ENCODE measurements around the gene SLC10A3. TPM values are rescaled to one million over a fixed set of nuclear protein-coding genes. Genes with fewer than 3 reads are reported as not detected.

Gene SLC10A3
- total and polyA plus RNA-seq, 8 donors, result 13.3 to 26.8 (median 18.6) TPM

DNA sequence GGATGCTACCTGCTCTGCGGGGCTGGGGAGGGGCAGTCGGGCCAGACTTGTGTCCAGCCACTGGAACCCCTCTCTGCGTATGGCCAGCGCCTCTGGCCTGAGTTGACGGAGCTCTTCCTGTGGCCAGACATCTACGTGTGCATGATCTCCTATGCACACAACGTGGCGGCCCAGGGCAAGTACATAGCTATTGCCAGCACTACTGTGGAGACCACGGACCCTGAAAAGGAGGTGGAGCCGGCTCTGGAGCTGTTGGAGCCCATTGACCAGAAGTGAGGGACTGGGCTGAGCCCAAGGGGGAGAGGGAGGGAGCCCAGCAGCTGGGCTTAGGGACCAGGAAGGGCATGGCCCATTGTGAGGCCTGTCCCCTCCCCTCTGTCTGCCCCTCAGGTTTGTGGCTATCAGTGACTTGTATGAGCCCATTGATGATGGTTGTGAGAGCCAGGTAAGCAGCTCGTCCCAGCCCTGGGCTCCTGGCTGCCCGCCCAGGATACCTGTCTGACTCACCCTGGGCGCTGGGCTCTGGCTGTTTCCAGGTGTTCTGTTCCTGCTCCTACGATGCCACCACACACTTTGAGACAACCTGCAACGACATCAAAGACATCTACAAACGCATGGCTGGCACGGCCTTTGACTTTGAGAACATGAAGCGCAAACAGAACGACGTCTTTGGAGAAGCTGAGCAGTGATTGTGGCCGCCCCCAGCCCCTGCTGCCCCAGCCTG is 48.3 kb downstream of the SLC10A3 start:
- Histone ChIP-seq H3K27ac (no peak overlapping the region), H3K27me3 (no peaks in the 10 kb centered on the region), H3K4me1 (peaks cover 0 to 26% of the 10 kb centered on the region in 2 donors), H3K4me3 (no peak overlapping the region), H3K9me3 (no peaks in the 10 kb centered on the region), H3K36me3 (peaks cover 0 to 48% of the 10 kb centered on the region in 2 donors)
- TF ChIP-seq, protein P1, sequence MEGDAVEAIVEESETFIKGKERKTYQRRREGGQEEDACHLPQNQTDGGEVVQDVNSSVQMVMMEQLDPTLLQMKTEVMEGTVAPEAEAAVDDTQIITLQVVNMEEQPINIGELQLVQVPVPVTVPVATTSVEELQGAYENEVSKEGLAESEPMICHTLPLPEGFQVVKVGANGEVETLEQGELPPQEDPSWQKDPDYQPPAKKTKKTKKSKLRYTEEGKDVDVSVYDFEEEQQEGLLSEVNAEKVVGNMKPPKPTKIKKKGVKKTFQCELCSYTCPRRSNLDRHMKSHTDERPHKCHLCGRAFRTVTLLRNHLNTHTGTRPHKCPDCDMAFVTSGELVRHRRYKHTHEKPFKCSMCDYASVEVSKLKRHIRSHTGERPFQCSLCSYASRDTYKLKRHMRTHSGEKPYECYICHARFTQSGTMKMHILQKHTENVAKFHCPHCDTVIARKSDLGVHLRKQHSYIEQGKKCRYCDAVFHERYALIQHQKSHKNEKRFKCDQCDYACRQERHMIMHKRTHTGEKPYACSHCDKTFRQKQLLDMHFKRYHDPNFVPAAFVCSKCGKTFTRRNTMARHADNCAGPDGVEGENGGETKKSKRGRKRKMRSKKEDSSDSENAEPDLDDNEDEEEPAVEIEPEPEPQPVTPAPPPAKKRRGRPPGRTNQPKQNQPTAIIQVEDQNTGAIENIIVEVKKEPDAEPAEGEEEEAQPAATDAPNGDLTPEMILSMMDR (IDR thresholded peaks at IDR 0.05), result no peak
- intact Hi-C loops (cut with DNase I), result no loop called here
- no peak for ATAC-seq
- DNase-seq, result no peak

DNA sequence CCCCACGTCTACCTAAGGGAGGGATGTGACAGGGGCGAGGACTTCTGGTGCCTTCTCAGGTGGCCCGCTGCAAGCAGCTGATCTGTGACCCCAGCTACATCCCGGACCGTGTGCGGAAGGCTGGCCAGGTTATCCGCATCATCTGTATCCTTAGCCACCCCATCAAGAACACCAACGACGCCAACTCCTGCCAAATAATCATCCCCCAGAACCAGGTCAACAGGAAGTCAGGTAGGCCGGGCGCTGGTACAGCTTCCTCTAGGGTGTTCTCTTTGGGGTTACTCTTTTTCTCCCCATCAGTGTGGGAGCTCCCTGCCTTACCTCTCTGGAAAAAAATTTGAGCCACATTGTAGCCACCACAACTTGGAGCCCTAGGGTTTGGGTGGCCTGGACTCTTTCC is 48.9 kb downstream of the SLC10A3 start:
- H3K4me1 ChIP-seq, result peaks cover 0 to 26% of the 10 kb centered on the region in 2 donors
- intact Hi-C loops (cut with DNase I), result no loop called here
- TF ChIP-seq, protein P1 (IDR thresholded peaks at IDR 0.05), result no peak
- no peaks in the 10 kb centered on the region for H3K9me3 ChIP-seq
- DNase-seq, result no peak
- no peak for ATAC-seq
- H3K27ac ChIP-seq, result no peak overlapping the region
- peaks cover 0 to 44% of the 10 kb centered on the region in 2 donors for H3K36me3 ChIP-seq
- no peaks in the 10 kb centered on the region for H3K27me3 ChIP-seq
- H3K4me3 ChIP-seq, result no peak overlapping the region

DNA sequence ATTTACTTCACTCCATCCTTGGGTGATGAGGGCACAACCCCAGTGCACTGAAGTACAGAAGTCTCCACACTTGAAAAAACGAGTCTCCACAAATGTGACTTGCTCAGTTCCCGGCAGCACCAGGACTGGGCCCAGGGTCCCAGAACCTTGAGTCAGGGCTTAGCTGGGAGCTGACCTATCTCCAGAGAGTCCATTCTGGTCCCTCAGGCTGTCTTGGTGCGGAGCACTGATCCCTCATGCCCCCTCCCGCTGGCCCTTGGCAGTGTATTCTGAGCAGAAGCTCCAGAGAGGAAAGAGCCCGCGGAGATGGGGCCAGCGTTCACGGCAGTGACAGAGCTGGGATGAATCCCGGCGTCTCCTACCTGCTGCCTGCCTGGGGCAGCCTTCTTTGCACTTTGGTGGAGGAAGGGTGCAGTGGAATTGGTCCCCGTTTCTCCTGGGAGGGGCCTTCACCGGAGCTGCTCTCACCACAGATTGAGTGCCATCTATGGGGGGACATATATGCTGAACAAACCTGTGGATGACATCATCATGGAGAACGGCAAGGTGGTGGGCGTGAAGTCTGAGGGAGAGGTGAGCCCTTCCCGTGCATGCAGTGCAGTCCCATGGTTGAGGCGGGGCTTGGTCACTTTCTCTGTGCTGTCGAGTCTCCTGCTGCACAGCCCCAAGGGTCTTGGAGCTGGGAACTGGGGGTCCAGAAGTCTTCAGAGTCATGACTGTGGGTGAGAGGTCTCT is 49.6 kb downstream of the SLC10A3 start:
- no peak overlapping the region for H3K4me3 ChIP-seq
- intact Hi-C loops (cut with DNase I), result no loop called here
- no peaks in the 10 kb centered on the region for H3K27me3 ChIP-seq
- TF ChIP-seq, protein P1 (IDR thresholded peaks at IDR 0.05), result no peak
- H3K9me3 ChIP-seq, result no peaks in the 10 kb centered on the region
- DNase-seq (no peak), ATAC-seq (no peak)
- H3K4me1 ChIP-seq, result peaks cover 0 to 33% of the 10 kb centered on the region in 2 donors
- H3K27ac ChIP-seq, result no peak overlapping the region
- peaks cover 0 to 41% of the 10 kb centered on the region in 2 donors for H3K36me3 ChIP-seq

DNA sequence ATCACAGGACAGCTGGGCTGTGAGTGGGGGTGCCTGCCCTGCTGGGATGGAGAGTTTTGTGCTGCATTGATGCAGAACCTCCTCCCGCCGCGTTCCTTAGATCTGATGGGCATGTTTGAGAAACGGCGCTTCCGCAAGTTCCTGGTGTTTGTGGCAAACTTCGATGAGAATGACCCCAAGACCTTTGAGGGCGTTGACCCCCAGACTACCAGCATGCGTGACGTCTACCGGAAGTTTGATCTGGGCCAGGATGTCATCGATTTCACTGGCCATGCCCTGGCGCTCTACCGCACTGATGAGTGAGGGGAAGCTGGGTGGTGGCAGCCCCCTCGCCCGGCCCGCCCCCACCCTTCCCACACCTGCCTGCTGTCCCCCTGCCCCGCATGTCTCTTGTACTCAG is 50.6 kb downstream of the SLC10A3 start:
- Histone ChIP-seq H3K4me3 (no peak overlapping the region), H3K9me3 (no peaks in the 10 kb centered on the region), H3K4me1 (peaks cover 0 to 25% of the 10 kb centered on the region in 2 donors), H3K27ac (no peak overlapping the region), H3K36me3 (peaks cover 0 to 50% of the 10 kb centered on the region in 2 donors), H3K27me3 (no peaks in the 10 kb centered on the region)
- TF ChIP-seq, protein P1 (IDR thresholded peaks at IDR 0.05), result no peak
- ATAC-seq (no peak), DNase-seq (no peak)
- intact Hi-C loops (cut with DNase I), result no loop called here

Data from left lung (tissue), 10 donors.